ENCODE measurements around the gene KLK7. TPM values are rescaled to one million over a fixed set of nuclear protein-coding genes. Genes with fewer than 3 reads are reported as not detected.

The KLK7 gene
- total RNA-seq, 1 experiment from 2014 or later, result 0.66 TPM

DNA sequence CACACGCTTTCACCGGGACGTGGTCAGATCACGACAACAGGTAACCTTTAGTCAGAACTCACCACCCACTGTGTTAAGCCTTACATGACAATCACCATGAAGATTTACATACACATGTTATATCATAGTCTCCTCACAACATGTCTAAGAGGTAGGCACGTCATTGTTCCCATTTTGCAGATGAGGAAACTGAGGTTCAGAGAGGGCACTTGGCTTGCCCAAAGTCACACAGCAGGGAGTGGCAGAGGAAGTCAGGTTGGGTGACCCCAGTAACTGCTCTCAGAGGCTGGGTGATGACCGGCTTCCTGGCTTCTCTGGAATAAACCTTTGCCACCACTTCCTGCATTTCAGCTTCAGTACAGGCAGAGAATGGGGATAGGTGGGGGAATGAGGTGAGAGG, 30.5 kb upstream of the KLK7 start (continued):
- TF ChIP-seq, protein P1, sequence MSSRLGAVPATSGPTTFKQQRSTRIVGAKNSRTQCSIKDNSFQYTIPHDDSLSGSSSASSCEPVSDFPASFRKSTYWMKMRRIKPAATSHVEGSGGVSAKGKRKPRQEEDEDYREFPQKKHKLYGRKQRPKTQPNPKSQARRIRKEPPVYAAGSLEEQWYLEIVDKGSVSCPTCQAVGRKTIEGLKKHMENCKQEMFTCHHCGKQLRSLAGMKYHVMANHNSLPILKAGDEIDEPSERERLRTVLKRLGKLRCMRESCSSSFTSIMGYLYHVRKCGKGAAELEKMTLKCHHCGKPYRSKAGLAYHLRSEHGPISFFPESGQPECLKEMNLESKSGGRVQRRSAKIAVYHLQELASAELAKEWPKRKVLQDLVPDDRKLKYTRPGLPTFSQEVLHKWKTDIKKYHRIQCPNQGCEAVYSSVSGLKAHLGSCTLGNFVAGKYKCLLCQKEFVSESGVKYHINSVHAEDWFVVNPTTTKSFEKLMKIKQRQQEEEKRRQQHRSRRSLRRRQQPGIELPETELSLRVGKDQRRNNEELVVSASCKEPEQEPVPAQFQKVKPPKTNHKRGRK (CRISPR knock-in tag; IDR thresholded peaks at IDR 0.05; ENCODE audit: borderline replicate concordance), result no peak
- TF ChIP-seq, protein P2, sequence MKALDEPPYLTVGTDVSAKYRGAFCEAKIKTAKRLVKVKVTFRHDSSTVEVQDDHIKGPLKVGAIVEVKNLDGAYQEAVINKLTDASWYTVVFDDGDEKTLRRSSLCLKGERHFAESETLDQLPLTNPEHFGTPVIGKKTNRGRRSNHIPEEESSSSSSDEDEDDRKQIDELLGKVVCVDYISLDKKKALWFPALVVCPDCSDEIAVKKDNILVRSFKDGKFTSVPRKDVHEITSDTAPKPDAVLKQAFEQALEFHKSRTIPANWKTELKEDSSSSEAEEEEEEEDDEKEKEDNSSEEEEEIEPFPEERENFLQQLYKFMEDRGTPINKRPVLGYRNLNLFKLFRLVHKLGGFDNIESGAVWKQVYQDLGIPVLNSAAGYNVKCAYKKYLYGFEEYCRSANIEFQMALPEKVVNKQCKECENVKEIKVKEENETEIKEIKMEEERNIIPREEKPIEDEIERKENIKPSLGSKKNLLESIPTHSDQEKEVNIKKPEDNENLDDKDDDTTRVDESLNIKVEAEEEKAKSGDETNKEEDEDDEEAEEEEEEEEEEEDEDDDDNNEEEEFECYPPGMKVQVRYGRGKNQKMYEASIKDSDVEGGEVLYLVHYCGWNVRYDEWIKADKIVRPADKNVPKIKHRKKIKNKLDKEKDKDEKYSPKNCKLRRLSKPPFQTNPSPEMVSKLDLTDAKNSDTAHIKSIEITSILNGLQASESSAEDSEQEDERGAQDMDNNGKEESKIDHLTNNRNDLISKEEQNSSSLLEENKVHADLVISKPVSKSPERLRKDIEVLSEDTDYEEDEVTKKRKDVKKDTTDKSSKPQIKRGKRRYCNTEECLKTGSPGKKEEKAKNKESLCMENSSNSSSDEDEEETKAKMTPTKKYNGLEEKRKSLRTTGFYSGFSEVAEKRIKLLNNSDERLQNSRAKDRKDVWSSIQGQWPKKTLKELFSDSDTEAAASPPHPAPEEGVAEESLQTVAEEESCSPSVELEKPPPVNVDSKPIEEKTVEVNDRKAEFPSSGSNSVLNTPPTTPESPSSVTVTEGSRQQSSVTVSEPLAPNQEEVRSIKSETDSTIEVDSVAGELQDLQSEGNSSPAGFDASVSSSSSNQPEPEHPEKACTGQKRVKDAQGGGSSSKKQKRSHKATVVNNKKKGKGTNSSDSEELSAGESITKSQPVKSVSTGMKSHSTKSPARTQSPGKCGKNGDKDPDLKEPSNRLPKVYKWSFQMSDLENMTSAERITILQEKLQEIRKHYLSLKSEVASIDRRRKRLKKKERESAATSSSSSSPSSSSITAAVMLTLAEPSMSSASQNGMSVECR (CRISPR knock-in tag; IDR thresholded peaks at IDR 0.05; ENCODE audit: borderline replicate concordance), result no peak
- TF ChIP-seq ETV6 (CRISPR knock-in tag; IDR thresholded peaks at IDR 0.05), result no peak
- TF ChIP-seq, protein P3, sequence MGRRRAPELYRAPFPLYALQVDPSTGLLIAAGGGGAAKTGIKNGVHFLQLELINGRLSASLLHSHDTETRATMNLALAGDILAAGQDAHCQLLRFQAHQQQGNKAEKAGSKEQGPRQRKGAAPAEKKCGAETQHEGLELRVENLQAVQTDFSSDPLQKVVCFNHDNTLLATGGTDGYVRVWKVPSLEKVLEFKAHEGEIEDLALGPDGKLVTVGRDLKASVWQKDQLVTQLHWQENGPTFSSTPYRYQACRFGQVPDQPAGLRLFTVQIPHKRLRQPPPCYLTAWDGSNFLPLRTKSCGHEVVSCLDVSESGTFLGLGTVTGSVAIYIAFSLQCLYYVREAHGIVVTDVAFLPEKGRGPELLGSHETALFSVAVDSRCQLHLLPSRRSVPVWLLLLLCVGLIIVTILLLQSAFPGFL (CRISPR knock-in tag; IDR thresholded peaks at IDR 0.05; ENCODE audit: borderline replicate concordance), result no peak
- TF ChIP-seq NR3C1 (CRISPR knock-in tag; conservative IDR thresholded peaks at IDR 0.05; ENCODE audit: low read depth), result no peak
- no peak for TF ChIP-seq ZNF121 (CRISPR knock-in tag; IDR thresholded peaks at IDR 0.05)
- TF ChIP-seq, protein P4, sequence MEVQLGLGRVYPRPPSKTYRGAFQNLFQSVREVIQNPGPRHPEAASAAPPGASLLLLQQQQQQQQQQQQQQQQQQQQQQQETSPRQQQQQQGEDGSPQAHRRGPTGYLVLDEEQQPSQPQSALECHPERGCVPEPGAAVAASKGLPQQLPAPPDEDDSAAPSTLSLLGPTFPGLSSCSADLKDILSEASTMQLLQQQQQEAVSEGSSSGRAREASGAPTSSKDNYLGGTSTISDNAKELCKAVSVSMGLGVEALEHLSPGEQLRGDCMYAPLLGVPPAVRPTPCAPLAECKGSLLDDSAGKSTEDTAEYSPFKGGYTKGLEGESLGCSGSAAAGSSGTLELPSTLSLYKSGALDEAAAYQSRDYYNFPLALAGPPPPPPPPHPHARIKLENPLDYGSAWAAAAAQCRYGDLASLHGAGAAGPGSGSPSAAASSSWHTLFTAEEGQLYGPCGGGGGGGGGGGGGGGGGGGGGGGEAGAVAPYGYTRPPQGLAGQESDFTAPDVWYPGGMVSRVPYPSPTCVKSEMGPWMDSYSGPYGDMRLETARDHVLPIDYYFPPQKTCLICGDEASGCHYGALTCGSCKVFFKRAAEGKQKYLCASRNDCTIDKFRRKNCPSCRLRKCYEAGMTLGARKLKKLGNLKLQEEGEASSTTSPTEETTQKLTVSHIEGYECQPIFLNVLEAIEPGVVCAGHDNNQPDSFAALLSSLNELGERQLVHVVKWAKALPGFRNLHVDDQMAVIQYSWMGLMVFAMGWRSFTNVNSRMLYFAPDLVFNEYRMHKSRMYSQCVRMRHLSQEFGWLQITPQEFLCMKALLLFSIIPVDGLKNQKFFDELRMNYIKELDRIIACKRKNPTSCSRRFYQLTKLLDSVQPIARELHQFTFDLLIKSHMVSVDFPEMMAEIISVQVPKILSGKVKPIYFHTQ (CRISPR knock-in tag; IDR thresholded peaks at IDR 0.05), result no peak
- no peak for TF ChIP-seq NR2C2 (CRISPR knock-in tag; IDR thresholded peaks at IDR 0.05)
- TF ChIP-seq ESRRA (CRISPR knock-in tag; IDR thresholded peaks at IDR 0.05; ENCODE audit: borderline replicate concordance), result no peak
- TF ChIP-seq ZNF219 (CRISPR knock-in tag; IDR thresholded peaks at IDR 0.05; ENCODE audit: borderline replicate concordance), result no peak
- TF ChIP-seq, protein P5, sequence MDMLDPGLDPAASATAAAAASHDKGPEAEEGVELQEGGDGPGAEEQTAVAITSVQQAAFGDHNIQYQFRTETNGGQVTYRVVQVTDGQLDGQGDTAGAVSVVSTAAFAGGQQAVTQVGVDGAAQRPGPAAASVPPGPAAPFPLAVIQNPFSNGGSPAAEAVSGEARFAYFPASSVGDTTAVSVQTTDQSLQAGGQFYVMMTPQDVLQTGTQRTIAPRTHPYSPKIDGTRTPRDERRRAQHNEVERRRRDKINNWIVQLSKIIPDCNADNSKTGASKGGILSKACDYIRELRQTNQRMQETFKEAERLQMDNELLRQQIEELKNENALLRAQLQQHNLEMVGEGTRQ (CRISPR knock-in tag; IDR thresholded peaks at IDR 0.05), result no peak

DNA sequence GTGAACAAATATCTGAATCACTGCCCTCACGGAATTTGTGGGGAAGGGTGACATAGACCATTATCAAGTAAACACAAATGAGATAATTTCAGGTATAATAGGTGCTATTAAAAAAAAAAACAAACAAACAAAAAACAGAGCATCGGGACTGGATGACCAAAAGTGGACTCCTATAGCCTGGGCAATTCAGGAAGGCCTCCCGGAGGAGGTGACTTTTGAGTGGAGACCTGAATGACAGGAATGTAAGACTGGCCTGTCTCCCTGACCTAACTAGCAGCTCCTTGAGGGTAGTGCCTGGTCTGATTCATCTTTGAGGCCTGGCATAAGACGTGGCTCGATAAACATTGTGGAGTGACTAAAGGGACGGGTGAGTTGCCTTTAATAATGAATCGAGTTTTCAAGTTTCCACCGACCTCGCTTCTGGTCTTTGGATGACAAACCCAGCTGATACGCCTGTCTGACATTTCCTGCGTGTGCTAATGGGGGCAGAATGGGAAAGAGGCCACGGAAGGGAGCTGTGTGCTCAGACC, 29.0 kb upstream of the KLK7 start:
- H3K4me3 Mint-ChIP-seq, result no peak overlapping the region
- ATAC-seq (no peak), DNase-seq (ENCODE audit: low spot score) (no peak)
- H3K36me3 Mint-ChIP-seq, result no peaks in the 10 kb centered on the region
- H3K4me1 Mint-ChIP-seq, result 0 out of 2 replicates have a peak, but pooled peaks cover 2% of the 10 kb centered on the region
- H3K27ac Mint-ChIP-seq, result no peak overlapping the region
- peaks cover 51% of the 10 kb centered on the region for H3K27me3 Mint-ChIP-seq (ENCODE audit: low read depth)
- no peaks in the 10 kb centered on the region for H3K9me3 Mint-ChIP-seq
- ChIA-PET CTCF (interaction anchor here (0.6 to 2.2 kb wide), 3 partner anchors 82 to 229 kb away, joined by 3 to 6 read pairs (median 4); no protein-coding TSS in a partner anchor), POLR2A (no interaction called here)
- TF ChIP-seq IRF2 (CRISPR knock-in tag; IDR thresholded peaks at IDR 0.05; ENCODE audit: borderline replicate concordance, low read depth) (no peak), CREB1 (CRISPR knock-in tag; IDR thresholded peaks at IDR 0.05) (no peak), ELF4 (CRISPR knock-in tag; IDR thresholded peaks at IDR 0.05; ENCODE audit: low read depth) (no peak), JUN (CRISPR knock-in tag; IDR thresholded peaks at IDR 0.05) (no peak), SMAD3 (CRISPR knock-in tag; IDR thresholded peaks at IDR 0.05; ENCODE audit: borderline replicate concordance) (no peak), ZNF121 (CRISPR knock-in tag; IDR thresholded peaks at IDR 0.05) (no peak), ZNF423 (CRISPR knock-in tag; IDR thresholded peaks at IDR 0.05) (no peak)
- TF ChIP-seq, protein P6, sequence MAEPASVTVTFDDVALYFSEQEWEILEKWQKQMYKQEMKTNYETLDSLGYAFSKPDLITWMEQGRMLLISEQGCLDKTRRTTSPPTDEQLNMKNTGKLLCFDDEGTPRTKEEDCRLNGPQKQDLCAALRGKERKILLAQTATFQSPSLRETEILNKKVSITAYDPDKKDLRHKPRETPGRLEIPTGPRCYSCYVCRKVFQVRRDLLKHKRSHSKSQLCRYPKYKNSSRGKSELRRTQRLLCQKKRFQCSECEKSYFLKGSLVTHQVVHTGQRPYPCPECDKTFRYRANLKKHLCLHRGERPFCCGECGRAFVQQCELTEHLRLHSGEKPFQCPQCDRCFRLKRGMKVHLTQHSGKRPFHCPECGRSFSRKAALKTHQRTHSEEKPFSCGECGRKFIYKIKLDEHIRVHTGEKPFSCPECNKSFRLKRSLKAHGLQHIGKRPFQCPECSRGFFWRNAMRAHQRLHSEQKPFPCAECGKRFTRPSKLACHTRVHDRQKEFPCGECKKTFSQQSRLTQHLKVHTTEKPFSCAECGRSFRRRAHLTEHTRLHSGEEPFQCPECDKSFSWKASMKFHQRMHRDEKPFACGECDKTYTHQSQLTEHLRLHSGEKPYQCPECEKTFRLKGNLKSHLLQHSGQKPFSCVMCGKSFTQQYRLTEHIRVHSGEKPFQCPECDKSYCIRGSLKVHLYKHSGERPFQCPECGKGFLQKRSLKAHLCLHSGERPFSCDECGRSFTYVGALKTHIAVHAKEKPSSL (CRISPR knock-in tag; conservative IDR thresholded peaks at IDR 0.05), result no peak
- TF ChIP-seq, protein P7, sequence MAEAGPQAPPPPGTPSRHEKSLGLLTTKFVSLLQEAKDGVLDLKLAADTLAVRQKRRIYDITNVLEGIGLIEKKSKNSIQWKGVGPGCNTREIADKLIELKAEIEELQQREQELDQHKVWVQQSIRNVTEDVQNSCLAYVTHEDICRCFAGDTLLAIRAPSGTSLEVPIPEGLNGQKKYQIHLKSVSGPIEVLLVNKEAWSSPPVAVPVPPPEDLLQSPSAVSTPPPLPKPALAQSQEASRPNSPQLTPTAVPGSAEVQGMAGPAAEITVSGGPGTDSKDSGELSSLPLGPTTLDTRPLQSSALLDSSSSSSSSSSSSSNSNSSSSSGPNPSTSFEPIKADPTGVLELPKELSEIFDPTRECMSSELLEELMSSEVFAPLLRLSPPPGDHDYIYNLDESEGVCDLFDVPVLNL (CRISPR knock-in tag; IDR thresholded peaks at IDR 0.05; ENCODE audit: borderline replicate concordance, low read depth), result no peak
- TF ChIP-seq, protein P8, sequence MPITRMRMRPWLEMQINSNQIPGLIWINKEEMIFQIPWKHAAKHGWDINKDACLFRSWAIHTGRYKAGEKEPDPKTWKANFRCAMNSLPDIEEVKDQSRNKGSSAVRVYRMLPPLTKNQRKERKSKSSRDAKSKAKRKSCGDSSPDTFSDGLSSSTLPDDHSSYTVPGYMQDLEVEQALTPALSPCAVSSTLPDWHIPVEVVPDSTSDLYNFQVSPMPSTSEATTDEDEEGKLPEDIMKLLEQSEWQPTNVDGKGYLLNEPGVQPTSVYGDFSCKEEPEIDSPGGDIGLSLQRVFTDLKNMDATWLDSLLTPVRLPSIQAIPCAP (CRISPR knock-in tag; IDR thresholded peaks at IDR 0.05), result no peak

All from WTC11 (cell line).